ENCODE data around the gene PYGM.

- TF ChIP-seq CTCF (conservative IDR thresholded peaks at IDR 0.05; ENCODE audit: low read length) = no peak
- TF ChIP-seq EZH2phosphoT487 (IDR thresholded peaks at IDR 0.05; ENCODE audit: borderline replicate concordance, low read depth, low read length) = no peak
These were observed 42.8 kb upstream of the PYGM start for GRCh38 chr11:64802370-64803157.

All from OCI-LY7 (cell line).